GM13976 (cell line): ENCODE results near the gene ZFHX3.

Experiments used
- DNase-seq: peaks from one replicate; pipeline ENCODE4 v3.0.0; 2012; ENCODE audit warnings: low spot score
- in situ Hi-C: fragments of 300-500 bp; cut with MboI; formaldehyde crosslinking; loops from one replicate; pipeline ENCODE4 v1.12.0; 2022; ENCODE audit warnings: low sequenced_read_pairs, mixed read lengths, inconsistent platforms; ENCODE audit not compliant: unreplicated experiment
- TF ChIP-seq, protein P1 (sequence below): IDR thresholded peaks from 2 replicates; pipeline ENCODE4 v1.5.1; 2012; ENCODE audit warnings: borderline replicate concordance, mild to moderate bottlenecking; ENCODE audit not compliant: insufficient read depth; ENCODE audit errors: extremely low read depth, missing control alignments, control extremely low read depth

ZFHX3 gene

DNA sequence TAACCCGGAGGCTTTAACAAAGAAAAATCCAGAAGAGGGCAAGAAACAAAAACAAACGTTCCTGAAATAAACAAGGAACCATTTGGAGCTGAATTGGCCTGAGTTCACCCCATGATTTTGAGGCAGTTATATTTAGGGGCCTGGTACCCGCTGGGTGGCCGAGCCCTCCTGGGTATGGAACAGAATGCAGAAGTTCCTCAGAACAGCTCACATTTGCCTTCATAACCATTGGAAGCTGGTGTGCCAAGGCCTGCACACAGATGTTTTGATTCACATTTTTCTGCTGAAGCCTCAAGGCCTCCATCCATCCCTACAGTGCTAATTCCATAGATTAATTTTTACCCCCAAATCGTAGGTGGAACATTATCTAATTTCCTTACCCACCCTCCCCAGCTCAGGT, 3.3 kb upstream of the ZFHX3 start:
- DNase-seq = no peak
- in situ Hi-C loops = no loop called here
- TF ChIP-seq, protein P1, sequence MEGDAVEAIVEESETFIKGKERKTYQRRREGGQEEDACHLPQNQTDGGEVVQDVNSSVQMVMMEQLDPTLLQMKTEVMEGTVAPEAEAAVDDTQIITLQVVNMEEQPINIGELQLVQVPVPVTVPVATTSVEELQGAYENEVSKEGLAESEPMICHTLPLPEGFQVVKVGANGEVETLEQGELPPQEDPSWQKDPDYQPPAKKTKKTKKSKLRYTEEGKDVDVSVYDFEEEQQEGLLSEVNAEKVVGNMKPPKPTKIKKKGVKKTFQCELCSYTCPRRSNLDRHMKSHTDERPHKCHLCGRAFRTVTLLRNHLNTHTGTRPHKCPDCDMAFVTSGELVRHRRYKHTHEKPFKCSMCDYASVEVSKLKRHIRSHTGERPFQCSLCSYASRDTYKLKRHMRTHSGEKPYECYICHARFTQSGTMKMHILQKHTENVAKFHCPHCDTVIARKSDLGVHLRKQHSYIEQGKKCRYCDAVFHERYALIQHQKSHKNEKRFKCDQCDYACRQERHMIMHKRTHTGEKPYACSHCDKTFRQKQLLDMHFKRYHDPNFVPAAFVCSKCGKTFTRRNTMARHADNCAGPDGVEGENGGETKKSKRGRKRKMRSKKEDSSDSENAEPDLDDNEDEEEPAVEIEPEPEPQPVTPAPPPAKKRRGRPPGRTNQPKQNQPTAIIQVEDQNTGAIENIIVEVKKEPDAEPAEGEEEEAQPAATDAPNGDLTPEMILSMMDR = no peak

DNA sequence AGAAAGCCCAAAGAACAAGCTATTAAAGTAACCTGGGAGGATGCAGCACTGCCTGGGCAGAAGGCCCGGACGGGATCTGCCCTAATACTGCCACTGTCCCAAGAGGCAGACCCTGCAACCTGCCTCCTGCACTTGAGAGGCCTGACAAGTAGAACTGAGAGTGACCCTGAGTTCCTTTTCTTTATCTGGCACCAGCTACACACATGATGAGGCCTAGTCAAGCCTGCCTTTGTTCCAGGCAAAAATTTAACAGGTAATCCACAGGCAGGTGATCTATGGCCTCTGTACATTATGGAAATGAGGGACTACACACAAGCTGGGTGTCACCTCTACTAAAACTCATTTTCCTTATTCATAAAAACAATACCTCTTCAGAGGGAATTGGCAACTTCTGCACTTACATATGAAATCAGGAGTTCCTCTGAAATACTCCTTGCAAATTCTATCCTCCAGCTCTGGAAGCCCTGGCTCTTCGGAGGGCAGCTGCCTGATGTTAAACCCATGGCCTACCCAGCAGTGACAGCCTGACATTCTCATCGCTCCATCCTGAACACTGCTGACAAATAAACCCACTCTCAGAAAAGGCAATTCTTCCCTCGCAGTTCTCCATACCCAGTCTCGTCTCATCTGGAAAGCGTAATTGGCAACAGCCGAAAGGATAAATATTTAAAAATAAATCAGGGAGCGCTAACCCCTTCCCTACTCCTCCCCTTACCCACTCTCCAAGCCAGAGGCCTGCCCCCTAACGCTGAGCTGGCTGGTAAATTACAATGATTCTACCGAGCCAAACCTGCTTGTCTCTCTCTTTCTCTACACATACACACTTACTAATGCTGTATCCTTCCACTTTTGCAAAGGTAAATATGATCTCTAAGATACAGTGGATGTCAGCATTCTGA, 2.5 kb upstream of the ZFHX3 start:
- TF ChIP-seq, protein P1 = no peak
- no peak for DNase-seq
- in situ Hi-C loops = no loop called here

DNA sequence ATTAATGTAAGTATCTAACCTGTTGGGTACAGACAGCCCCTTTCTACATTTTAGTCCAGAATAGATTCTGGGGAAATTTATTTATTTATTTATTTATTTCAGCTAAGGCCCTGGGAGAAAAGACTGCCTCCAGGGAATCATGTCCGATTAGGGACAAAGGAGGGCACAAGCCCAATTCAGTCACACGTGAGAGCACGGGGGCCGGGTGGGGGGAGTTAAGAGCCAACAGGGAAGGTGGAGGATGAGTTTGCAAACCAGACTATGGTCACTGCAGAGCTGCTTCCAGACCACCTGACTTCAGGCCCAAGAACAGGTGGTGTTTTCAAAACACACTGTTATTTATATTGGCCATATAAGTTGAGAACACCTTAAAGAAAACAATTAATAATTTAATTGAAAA, 1.6 kb upstream of the ZFHX3 start:
- in situ Hi-C loops = loop anchor here (25.0 kb wide), 1 partner anchor 387 kb away; no protein-coding TSS in a partner anchor
- DNase-seq = no peak
- TF ChIP-seq, protein P1 = no peak

DNA sequence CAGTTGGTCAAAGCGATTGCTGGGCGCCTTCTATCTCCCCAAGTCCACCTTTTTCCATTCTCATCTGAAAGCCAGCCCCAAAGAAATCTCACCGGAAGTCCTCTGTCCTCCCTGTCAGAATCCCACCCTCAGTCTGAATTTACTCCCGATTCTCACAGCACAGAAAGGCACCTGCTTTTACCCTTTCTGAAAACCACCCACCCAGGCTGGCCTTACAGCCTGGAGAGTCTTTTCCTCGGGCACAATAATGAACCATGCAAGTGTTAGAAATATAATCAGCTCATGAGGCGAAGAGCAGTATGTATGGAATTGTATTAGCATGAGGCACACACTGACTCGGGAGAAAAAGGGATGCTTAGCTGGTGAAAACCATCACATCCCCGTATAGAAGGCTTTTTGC, 1.2 kb upstream of the ZFHX3 start:
- TF ChIP-seq, protein P1 = no peak
- in situ Hi-C loops = loop anchor here (25.0 kb wide), 1 partner anchor 387 kb away; no protein-coding TSS in a partner anchor
- DNase-seq = no peak

DNA sequence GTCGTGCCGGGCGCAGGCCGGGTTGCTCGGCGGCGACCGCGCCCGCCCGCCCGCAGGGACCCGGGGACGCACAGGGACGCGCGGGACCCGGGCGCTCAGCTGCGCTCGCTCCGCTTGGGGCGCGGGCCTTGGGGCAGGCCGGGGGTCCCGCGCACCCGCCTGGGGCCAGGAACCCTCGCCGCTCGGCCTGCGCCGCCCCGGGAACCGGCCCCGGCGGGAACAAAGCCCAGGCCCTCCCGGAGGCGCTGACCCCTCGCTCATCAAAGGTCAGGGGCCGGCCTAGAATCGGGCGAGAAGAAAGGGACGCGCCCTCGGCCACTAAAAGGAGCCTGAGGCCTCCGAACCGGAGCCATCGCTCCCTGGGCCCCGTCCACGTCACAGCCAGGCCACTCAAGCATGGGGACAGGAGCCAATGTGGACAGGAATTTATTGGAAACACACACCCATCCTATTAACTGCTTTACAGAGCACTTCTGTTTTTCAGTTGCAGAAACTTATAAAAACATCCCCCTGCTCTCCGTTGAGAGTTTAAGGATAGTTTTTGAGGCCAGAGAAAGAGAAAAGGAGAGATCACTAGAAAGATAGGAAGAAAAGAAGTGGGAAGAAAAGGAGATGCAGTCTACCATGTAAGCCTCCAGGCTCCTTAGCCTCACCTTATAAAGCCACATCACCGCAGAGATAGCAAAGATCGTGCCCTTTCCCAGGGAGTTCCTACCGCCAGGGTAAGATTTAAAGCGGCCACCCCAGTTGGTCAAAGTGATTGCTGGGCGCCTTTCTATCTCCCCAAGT, 558 bp upstream of the ZFHX3 start:
- TF ChIP-seq, protein P1 = peak; percentile 40
- in situ Hi-C loops = loop anchor here (25.0 kb wide), 1 partner anchor 386 kb away; no protein-coding TSS in a partner anchor
- no peak for DNase-seq

DNA sequence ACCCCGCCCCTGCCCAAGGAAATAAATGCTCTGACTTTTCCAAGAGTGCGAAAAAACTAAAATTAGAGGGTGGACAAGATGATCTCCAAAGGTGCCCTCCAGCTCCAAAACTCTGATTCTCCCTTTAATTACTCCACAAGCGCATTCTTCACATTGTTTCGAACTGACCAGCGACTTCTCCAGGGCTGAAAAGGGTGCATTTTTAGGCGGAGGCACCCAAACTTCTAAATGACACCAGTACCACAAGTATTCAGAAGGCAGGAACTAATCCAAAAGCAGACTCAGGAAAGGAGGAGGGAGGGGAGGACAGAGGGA, 750 bp downstream of the ZFHX3 start:
- DNase-seq = no peak
- in situ Hi-C loops = loop anchor here (25.0 kb wide), 1 partner anchor 385 kb away; no protein-coding TSS in a partner anchor
- TF ChIP-seq, protein P1 = no peak
